NCI-H2029 treated with DMSO at 0.1 percent for 48 hours (cell line): ENCODE results near the gene IL1RAPL2.

Experiments
- DNase-seq: peaks from one replicate; lab custom pipeline; 2025; lab: John Stamatoyannopoulos, UW

Gene IL1RAPL2

GRCh38 chrX:105464618-105465017, 898.6 kb downstream of the IL1RAPL2 start:
- DNase-seq = no peak

DNA sequence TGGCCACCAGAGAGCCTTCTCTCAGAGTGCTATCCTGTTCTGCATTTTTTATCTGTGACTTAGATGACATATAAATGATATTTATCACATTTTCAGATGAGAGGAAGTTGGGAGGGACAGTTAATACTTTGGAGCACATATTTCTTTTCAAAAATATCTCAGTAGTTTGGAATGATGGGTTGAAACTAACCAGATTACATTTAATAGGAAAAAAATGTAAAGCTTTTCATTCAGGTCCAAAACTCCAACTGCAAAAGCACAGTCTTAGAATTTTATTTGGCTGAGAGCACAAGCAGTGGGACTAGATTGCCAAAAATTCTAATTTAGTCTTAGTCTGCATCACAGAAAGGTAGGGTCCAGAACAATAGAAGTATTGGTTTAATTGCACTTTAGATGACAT, 902.7 kb downstream of the IL1RAPL2 start:
- DNase-seq = no peak

GRCh38 chrX:105471597-105471996, 905.6 kb downstream of the IL1RAPL2 start:
- DNase-seq = no peak

DNA sequence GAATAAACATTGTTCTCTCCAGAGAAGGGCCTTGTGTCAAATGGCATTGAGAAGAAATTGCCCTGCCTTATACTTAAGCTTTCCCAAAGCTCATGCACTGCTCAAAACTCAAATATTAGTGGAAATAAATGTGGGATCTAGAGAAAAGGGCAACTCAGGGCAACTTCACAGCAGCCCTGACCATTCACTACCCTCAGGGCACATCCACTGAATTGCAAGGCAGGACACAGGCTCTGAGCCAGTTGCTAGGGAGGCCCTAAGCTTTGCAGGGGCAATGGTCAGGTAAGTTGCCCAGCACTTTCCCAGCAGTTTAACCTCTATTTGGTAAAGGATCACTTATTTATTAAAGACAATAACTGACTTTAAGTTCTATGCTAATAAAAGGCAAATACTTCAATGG, 909.8 kb downstream of the IL1RAPL2 start:
- no peak for DNase-seq

GRCh38 chrX:105477351-105477750, 911.4 kb downstream of the IL1RAPL2 start:
- DNase-seq = no peak

DNA sequence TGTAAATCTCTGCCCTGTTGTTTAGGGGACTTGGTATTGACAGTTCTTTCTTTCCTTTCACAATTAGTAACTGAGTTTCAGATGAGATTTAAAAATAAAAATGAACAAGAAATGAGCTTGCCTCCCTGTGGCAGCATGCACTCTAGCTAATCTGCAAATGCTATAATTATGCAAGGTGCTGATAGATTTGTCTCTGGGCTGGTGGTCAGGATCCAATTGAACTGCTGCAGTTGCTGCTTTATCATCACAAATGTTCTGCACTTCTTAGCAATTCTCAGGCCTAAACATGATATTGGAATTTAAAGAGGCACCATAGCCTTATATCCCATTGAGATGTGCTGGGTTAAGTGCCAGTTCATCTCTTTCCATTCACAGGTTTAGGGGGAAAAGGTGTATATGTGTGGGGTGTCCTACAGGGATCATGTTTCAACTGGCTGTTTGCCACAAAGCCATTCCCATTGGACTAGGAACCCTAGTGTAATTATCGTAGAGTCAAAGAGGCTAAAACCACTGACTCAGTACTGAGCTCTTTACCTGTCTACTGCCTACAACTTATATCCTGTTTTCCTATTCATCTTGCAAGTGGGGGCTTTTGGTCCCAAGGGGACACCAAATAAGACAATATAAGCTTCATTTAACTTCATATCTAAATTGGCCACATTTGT, 914.8 kb downstream of the IL1RAPL2 start:
- DNase-seq = no peak

DNA sequence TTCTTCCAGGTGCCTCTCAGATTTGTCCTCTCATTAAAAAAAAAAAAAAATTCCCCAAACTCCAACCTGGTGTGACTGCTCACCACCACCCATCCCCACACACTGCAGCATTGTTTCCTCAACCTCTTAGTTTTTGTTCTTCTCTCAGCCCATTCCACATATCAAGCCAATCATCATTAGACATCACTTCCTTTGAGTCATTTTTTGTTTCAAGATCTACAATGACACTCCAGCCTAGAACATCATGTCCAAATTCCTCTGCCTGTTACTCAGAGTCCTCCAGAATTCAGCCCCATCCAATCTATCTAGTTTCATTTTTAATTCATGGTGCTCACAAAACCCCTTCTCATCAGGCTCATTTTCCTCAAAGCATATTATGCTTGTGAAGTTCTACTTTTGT, 917.0 kb downstream of the IL1RAPL2 start:
- no peak for DNase-seq

- no peak for DNase-seq
Measured at GRCh38 chrX:105488716-105489115, 922.7 kb downstream of the IL1RAPL2 start.

- DNase-seq = no peak
Measured at GRCh38 chrX:105495376-105495775, 929.4 kb downstream of the IL1RAPL2 start.

GRCh38 chrX:105502336-105502735, 936.3 kb downstream of the IL1RAPL2 start:
- no peak for DNase-seq

DNA sequence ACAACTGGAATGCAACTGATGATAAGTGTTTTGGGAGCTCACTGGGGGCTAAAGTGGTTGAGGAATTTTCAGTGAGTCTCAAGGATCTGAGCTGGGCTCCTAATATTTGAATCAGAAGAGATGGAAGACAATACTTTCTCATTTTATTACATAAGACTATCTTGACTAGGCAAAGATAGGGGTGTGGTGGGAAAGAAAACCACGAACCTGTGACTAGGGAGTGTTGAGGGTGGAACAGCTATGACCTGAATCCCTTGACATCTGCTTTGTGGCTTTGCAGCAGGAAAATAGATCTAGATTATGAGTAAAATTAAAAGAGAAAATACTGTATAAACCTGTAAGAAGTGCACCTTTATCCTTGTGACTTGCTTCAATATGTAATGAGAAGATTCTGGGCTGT, 949.6 kb downstream of the IL1RAPL2 start:
- no peak for DNase-seq

- no peak for DNase-seq
Measured at GRCh38 chrX:105526431-105526830, 960.4 kb downstream of the IL1RAPL2 start.

DNA sequence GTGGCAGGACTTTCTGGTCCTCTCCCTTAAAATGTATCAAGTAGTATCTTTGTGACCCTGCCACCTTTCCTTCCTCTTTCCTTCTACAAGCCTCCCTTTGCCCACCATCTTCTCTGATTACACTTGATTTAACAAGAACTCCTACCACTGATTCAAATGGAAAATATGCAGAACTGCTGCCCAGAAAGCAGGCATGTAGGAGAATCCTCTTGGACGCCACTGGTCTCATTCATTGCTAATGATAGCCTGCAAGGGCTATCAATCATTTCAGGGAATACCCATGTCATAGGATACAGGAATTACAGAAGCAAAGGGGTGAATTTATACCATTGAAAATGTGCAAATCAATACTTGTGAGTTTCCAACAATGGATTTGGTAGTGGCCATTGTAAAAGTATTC, 961.8 kb downstream of the IL1RAPL2 start:
- DNase-seq = no peak

DNA sequence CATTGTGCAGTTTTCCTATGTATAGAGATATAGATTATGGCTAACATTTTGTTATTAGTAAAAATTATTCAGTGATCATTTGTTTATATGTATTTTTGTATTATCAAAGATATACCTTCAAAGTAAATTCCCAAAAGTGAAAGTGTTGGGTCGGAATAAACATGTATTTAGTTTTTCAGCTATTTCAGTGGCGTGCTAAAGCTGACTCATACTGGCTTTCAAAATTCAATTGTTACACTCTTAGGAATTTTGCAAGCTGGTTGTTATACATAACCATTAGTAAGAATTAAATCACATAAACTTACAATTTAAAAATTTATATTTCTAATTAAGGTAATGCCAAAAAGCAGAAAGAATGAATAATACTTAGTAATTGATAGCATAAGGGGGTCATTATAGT, 968.0 kb downstream of the IL1RAPL2 start:
- DNase-seq = no peak

- DNase-seq = no peak
Measured at GRCh38 chrX:105543283-105543682, 977.3 kb downstream of the IL1RAPL2 start.

DNA sequence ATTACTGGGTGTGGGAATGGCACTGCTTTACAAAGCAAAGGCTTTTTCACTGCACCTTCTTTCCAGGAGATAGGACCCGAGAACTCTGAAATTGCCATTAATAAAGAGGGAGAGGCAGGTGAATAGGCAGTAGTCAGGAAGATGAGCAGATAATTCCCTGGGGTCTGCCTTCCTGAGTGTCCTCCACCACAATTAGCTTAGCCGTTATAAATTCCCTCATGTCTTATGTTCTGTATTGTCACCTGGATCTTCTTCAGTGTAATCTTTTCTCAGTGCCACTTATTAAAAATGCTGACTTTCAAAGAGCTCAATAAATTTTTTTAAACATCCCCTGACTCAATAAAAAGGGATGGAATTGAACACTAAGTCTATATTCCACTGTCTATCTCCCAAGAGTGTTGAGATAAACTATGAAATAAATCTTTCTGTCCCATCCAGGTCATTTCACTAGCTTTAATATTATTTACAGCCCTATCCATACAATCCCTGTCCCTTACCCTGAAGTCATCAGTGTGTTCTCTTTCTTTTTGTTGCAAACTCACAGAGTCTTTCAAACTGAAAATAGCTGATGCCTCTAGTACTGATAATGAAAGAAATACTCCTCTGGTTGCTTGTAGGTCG, 984.2 kb downstream of the IL1RAPL2 start:
- DNase-seq = no peak

DNA sequence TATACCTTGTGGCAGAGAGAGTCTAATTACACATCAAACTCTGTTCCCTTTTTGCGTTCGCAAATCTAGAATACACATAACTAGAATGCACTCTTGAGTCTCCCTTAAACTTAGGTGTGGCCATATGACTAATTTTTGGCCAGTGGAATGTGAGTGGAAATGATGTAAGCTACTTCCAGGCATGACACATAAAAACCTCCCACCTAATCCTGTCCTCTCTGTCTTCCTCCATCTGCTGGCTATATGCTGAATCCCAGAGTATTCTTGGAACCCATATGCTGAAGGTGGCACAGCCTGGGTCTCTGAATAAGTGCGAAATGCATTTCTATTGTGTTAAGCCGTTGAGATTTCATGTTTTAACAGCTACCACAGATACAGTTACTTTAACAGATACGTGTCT, 986.4 kb downstream of the IL1RAPL2 start:
- no peak for DNase-seq

GRCh38 chrX:105553118-105553517, 987.1 kb downstream of the IL1RAPL2 start:
- no peak for DNase-seq

- DNase-seq = no peak
Measured at GRCh38 chrX:105564501-105564900, 998.5 kb downstream of the IL1RAPL2 start.

- DNase-seq = no peak
Measured at GRCh38 chrX:105565856-105566255, 999.9 kb downstream of the IL1RAPL2 start.

GRCh38 chrX:105567082-105567481, 1001.1 kb downstream of the IL1RAPL2 start:
- no peak for DNase-seq

DNA sequence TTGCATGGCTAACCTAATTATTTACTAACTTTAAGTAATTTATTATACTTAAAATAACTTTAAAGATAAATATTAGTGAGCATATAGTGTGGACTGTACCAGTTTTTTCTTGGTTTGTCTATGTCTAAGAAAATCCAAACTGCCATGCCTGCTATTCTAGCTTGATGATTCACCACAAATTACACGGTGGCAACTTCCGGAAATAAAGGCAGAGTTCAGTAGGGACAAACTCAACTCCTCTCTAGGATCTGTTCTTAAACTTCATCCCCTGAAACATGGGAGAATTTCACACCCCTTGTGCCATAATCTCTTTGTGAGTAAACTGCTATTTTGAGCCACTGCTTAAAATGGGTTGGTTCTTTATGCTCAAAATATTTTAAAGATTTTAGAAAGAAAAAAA, 1042.7 kb downstream of the IL1RAPL2 start:
- DNase-seq = no peak

DNA sequence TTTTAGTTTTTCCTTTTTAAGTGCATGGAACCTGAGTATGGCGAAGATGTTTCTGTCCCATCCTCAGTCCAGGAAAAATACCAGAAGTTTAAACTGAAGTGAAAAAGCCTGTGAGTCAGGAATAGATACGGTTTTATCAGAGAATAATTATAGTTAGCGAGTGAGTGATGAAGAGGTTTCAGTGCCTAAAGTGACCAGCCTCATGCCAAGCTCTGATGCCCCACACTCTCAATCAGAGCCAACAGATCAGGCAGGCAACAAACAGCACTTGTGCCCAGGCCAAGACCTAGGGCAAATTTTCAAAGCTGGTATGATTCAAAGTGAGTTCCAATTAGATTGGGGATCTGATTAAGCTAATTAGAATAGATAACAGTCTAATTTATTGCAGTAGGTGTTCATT, 1043.5 kb downstream of the IL1RAPL2 start:
- no peak for DNase-seq

GRCh38 chrX:105610411-105610810, 1044.4 kb downstream of the IL1RAPL2 start:
- no peak for DNase-seq
